ENCODE data around the gene ST6GAL1.

DNA sequence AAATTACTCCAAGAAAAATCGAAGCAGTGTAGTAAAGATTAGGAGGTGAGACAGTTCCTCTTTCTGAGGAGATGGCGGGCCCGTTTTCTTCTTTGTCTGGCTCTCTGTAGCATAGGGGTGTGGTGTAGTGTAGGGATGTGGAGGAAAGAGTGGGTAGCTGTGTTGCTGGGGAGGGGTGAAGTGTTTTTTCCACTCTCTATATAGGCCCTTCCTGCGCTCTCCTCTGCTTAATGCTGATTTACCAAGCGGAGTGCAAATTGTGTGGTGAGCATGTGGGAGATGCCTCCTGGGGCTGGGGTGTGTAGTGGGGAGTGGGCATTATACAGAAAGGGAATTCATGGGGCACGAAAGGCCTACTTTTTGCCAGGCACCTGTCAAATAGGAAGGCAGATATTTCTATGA, 94.9 kb downstream of the ST6GAL1 start:
- TF ChIP-seq, protein P1, sequence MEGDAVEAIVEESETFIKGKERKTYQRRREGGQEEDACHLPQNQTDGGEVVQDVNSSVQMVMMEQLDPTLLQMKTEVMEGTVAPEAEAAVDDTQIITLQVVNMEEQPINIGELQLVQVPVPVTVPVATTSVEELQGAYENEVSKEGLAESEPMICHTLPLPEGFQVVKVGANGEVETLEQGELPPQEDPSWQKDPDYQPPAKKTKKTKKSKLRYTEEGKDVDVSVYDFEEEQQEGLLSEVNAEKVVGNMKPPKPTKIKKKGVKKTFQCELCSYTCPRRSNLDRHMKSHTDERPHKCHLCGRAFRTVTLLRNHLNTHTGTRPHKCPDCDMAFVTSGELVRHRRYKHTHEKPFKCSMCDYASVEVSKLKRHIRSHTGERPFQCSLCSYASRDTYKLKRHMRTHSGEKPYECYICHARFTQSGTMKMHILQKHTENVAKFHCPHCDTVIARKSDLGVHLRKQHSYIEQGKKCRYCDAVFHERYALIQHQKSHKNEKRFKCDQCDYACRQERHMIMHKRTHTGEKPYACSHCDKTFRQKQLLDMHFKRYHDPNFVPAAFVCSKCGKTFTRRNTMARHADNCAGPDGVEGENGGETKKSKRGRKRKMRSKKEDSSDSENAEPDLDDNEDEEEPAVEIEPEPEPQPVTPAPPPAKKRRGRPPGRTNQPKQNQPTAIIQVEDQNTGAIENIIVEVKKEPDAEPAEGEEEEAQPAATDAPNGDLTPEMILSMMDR (conservative IDR thresholded peaks at IDR 0.05; ENCODE audit: low read depth in 2 of 2): no peak
- TF ChIP-seq EZH2 (IDR thresholded peaks at IDR 0.05; ENCODE audit: low read depth, unreplicated experiment): no peak
- TF ChIP-seq, protein P2, sequence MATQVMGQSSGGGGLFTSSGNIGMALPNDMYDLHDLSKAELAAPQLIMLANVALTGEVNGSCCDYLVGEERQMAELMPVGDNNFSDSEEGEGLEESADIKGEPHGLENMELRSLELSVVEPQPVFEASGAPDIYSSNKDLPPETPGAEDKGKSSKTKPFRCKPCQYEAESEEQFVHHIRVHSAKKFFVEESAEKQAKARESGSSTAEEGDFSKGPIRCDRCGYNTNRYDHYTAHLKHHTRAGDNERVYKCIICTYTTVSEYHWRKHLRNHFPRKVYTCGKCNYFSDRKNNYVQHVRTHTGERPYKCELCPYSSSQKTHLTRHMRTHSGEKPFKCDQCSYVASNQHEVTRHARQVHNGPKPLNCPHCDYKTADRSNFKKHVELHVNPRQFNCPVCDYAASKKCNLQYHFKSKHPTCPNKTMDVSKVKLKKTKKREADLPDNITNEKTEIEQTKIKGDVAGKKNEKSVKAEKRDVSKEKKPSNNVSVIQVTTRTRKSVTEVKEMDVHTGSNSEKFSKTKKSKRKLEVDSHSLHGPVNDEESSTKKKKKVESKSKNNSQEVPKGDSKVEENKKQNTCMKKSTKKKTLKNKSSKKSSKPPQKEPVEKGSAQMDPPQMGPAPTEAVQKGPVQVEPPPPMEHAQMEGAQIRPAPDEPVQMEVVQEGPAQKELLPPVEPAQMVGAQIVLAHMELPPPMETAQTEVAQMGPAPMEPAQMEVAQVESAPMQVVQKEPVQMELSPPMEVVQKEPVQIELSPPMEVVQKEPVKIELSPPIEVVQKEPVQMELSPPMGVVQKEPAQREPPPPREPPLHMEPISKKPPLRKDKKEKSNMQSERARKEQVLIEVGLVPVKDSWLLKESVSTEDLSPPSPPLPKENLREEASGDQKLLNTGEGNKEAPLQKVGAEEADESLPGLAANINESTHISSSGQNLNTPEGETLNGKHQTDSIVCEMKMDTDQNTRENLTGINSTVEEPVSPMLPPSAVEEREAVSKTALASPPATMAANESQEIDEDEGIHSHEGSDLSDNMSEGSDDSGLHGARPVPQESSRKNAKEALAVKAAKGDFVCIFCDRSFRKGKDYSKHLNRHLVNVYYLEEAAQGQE (IDR thresholded peaks at IDR 0.05; ENCODE audit: unreplicated experiment): no peak
- no peak for TF ChIP-seq JUNB (IDR thresholded peaks at IDR 0.05; ENCODE audit: unreplicated experiment)
- TF ChIP-seq POLR2AphosphoS5 (IDR thresholded peaks at IDR 0.05; ENCODE audit: low read depth): no peak
